DMS79 treated with DMSO at 0.1 percent for 48 hours (cell line): ENCODE results near the gene KLF14.
"Not testable (repeated sequence)": the region's sequence is repeated elsewhere in the genome, so short reads cannot be mapped to it uniquely, and the experiment has no call there.

Experiments used
- DNase-seq: peaks from one replicate; lab custom pipeline; 2025; lab: John Stamatoyannopoulos, UW

KLF14 gene

DNA sequence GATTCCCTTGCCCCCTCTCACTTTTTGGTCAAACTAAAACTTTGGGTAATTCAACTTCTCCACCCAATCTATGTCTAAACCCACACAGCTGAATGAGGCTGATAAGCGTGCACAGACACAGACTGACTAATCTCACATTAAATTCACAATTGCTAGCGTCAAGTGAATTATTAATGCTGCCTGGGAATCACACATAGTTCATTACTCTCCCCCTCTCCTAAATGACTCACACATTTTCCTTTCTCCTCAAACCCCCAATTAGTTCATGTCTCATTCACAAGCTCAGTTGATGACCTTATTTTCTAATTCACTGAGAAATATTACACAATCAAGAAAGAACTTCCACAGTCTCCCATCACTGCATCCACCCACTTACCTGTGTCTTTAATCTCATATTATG lies 14.5 kb downstream of the KLF14 start:
- DNase-seq = no peak

DNA sequence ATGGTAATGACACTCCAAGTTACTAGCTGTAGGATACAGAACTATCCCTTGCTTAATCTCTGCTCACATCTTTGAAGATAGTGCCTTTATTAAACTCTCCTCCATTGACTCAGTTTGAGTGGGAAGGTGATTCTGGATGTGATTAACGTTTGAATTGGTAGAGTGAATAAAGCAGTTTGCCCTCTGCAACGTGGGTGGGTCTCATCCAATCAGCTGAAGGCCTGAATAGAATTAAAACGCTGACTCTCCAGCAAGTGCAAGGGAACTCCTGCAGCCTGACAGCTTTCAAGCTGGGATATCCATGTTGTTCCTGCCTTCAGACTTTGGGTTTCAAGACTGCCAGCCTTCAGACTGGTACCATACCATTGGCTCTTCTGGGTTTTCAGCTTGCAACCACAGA lies 21.6 kb downstream of the KLF14 start:
- no peak for DNase-seq

DNA sequence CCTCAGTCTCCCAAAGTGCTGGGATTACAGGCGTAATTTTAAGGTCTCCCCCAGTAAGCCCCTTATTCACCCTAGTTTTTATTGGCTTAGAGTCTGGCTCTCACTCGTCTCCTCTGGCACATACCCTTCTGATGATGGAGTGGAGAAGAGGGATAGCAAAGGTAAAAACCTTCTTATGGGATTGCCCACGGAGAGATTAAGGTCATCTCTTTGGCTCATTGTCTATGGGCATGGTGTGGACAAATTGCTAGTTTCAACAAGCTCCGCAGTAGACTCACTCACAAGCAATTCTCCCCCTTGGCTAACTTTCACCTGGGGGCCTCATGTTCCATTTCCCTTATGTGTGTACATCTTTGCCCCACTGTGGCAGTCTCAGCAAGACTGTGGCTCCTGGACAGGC lies 25.2 kb downstream of the KLF14 start:
- no peak for DNase-seq

DNA sequence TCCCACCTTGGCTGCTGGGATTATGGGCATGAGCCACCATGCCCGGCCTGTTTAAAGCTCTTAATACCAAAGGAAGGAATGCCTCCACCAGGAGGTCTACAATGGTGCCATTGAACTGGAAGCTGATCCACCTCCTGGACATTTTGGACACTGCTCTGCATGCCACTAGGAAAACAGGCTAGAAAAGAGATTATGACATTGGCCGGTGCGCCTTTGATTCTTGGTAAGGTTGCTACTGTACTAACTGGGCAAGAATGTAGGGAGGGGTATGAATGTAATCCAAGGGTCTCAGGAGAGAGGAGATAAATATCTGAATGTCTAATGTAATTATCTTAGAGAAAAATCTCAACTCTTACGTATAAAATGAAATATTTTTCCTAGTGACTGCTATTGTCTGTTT lies 26.0 kb downstream of the KLF14 start:
- no peak for DNase-seq

DNA sequence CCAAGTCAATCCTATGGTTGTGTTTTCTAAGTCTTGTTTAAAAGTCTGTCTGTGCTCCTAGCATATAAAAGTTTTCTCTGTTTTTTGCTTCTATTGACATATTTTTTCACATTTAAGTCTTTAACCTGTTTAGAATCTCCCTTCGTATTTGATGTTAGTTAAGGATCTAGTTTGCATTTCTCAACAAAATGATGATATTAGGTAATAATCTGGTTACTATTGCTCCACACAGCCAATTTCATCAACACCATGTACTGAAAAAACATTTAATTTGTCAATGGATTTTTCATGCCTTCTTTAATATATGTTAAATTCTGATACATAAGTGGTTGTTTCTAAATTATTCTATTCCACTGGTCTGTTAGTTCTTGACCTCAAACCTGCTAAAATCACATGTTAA lies 30.2 kb downstream of the KLF14 start:
- DNase-seq = no peak

DNA sequence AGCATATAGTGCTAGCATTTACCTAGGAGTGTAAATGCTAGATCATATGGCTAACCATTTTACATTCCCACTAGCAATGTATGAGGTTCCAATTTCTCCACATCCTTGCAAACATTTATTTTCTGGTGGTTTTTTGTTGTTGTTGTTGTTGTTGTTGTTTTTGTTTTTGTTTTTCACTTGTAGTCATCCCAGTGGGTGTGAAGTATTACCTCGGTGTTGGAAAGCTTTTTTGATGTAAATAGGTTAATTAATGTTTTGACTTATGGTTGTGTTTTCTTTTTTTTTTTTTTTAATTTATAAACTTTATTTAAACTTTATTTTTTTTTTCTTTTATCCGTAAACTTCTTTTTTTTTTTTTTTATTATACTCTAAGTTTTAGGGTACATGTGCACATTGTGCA lies 32.4 kb downstream of the KLF14 start:
- DNase-seq = no peak

DNA sequence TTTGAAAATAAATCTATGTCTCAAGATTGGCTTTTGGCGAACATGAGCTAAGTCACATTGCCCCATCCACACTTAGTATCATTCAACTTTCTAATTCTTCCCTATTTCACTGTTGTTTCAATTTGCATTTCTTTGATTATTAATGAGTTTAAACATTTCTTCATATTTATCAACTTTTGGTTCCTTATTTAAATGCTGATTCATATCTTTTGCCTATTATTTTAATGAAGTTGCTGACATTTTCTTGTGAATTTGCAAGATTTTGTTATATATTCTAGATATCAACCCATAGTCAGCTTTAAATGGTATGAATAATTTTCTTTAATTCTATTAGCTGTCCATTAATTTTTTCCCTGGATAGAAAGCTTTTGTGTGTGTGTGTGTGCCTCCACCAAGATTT lies 33.2 kb downstream of the KLF14 start:
- no peak for DNase-seq

DNA sequence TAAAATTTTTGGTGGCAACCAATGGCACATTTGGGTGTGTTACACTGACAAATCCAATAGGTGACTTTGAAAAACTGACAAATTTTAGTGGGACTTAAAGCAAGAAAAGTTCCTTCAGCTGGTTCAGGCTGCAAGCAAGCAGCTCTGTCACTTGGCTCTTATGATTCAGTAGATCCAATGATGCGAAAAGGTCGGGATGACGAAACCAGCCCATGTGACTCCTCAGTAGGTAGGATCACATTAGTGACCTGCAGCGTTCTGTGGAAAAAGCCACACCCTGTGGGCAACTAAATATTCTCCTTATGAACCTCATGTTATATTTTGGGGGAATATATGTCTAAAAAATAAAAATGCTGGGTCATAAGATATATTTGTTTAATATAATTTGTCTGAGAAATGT lies 34.3 kb downstream of the KLF14 start:
- no peak for DNase-seq

DNA sequence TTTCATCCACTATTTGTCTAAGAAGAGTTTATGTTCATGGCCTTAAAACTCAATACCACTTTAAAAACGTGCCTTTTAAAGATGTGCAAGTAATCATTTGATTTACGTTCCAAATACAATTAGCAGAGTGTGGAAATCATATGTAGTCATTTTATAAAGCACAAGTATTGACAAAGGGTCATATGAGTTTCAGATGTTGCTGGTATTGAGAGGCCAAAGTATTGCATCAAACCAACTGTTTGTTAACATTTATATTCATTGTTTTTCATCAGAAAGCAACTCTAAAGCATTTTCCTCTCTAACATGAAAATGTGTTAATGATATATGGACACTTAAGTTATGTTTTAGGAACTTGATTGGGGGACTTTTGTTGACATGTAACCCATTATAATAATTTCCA lies 36.2 kb downstream of the KLF14 start:
- no peak for DNase-seq

DNA sequence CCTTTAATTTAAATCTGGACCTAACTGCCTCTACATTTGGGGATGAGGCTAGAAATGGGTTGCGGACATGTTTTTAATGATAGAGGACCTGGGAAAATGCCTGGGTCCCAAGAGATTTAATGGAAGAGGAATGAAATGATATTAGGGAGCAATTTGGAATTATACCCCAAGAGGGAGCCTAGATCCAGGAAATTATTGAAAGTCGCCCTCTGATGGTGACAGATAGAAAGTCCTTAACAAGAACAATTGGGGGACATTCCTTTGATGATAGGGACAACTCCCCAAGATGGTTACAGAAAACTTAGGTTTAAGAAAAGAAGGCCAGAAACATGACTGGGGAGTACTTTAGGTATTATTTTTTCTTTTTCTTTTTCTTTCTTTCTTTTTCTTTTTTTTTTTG lies 38.2 kb downstream of the KLF14 start:
- DNase-seq = no peak

DNA sequence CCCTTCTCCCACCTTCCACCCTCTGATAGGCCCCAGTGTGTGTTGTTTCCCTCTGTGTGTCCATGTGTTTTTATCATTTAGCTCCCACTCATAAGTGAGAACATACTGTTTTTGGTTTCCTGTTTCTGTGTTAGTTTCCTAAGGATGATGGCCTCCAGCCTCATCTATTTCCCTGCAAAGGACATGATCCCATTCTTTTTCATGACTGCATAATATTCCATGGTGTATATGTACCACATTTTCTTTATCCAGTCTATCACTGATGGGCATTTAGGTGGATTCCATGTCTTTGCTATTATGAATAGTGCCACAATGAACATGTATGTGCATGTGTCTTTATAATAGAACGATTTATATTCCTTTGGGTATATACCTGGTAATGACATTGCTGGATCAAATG lies 41.6 kb downstream of the KLF14 start:
- not testable (repeated sequence) for DNase-seq

DNA sequence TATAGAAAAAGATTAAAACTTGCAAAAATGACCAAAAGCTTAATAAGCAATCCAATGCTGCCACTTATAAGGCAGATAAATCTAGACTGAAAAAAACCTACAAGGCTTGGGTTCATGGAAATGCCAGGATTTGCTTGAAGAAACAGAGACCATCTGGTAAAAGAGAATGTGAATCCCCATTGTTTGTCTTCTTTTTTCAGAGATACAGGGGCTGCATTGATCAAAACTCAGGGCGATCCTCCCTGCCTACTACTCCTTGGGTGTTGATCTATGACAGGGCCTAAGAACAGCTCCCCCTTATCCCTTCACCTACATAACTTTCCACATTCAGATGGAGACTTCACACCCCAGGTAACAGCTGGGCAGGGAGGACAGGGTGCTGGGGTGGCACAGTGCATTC lies 44.3 kb downstream of the KLF14 start:
- no peak for DNase-seq

DNA sequence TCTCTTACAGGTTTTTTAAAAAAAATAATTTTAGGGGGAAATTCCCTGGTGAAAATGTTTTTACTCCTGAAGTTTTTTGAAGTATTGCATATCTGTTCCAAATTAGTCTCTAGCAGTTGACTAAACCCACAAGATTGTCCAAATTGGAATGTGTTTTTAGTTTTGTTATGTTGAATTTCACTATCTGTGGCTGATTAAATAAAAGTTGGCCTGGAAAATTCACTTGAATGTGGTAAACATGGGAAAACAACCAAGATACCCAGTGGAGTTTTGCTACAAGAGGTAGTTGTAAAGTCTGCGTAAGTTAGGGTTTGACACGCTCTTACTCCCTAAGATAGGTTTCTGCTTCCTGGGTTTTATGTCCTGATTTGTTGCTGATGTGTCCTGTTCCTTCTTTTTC lies 51.0 kb downstream of the KLF14 start:
- DNase-seq = no peak
